Duodenal mucosa (tissue), 2 donors: ENCODE results near the gene LDLRAD3.

Experiments used
- H3K27ac ChIP-seq: one replicate; pipeline ENCODE4 v1.7.0; 2013; ENCODE audit warnings: low read depth, low read length
- H3K27me3 ChIP-seq, 2 donors: one replicate each; pipeline ENCODE4 v1.7.0; 2013; ENCODE audit warnings: low read length in 2 of 2, control low read depth in 1 of 2; ENCODE audit not compliant: insufficient read depth in 2 of 2, control insufficient read depth in 1 of 2
- H3K36me3 ChIP-seq, 2 donors: one replicate each; pipeline ENCODE4 v1.7.0; 2013; ENCODE audit warnings: low read length in 2 of 2, control low read depth in 1 of 2; ENCODE audit not compliant: insufficient read depth in 2 of 2, control insufficient read depth in 1 of 2
- H3K4me1 ChIP-seq, 2 donors: one replicate each; pipeline ENCODE4 v1.7.0; 2013; ENCODE audit warnings: low read length in 2 of 2, control low read depth in 1 of 2; ENCODE audit not compliant: insufficient read depth in 2 of 2, control insufficient read depth in 1 of 2
- H3K4me3 ChIP-seq, 2 donors: one replicate each; pipeline ENCODE4 v1.7.0; 2013; ENCODE audit warnings: low read length in 2 of 2, low read depth in 1 of 2
- H3K9ac ChIP-seq, 2 donors: one replicate each; pipeline ENCODE4 v1.7.0; 2013; ENCODE audit warnings: low read length in 2 of 2, low read depth in 1 of 2
- H3K9me3 ChIP-seq, 2 donors: one replicate each; pipeline ENCODE4 v1.7.0; 2013; ENCODE audit warnings: low read length in 2 of 2, control low read depth in 1 of 2; ENCODE audit not compliant: control insufficient read depth in 1 of 2

The LDLRAD3 gene

GRCh38 chr11:36000616-36001190, 56.8 kb downstream of the LDLRAD3 start:
- Histone ChIP-seq H3K4me1 (no peaks in the 10 kb centered on the region), H3K4me3 (no peak overlapping the region), H3K27me3 (no peaks in the 10 kb centered on the region), H3K36me3 (no peaks in the 10 kb centered on the region), H3K9me3 (peaks cover 5 to 13% of the 10 kb centered on the region in 2 donors), H3K9ac (no peak overlapping the region), H3K27ac (no peak overlapping the region)

- Histone ChIP-seq H3K27ac (no peak overlapping the region), H3K4me1 (no peaks in the 10 kb centered on the region), H3K4me3 (no peak overlapping the region), H3K9ac (no peak overlapping the region), H3K36me3 (no peaks in the 10 kb centered on the region), H3K27me3 (no peaks in the 10 kb centered on the region), H3K9me3 (peaks cover 5 to 13% of the 10 kb centered on the region in 2 donors)
These were observed 58.3 kb downstream of the LDLRAD3 start for GRCh38 chr11:36002196-36002595.

- H3K27ac ChIP-seq: no peak overlapping the region
- H3K4me3 ChIP-seq: no peak overlapping the region
- H3K4me1 ChIP-seq: no peaks in the 10 kb centered on the region
- H3K9ac ChIP-seq: no peak overlapping the region
- H3K36me3 ChIP-seq: no peaks in the 10 kb centered on the region
- no peaks in the 10 kb centered on the region for H3K27me3 ChIP-seq
- H3K9me3 ChIP-seq: peaks cover 5 to 13% of the 10 kb centered on the region in 2 donors
These were observed 58.9 kb downstream of the LDLRAD3 start for GRCh38 chr11:36002796-36003195.

- Histone ChIP-seq H3K27ac (no peak overlapping the region), H3K4me1 (no peaks in the 10 kb centered on the region), H3K9ac (no peak overlapping the region), H3K4me3 (no peak overlapping the region), H3K9me3 (peaks cover 5 to 13% of the 10 kb centered on the region in 2 donors), H3K36me3 (no peaks in the 10 kb centered on the region), H3K27me3 (no peaks in the 10 kb centered on the region)
These were observed 62.7 kb downstream of the LDLRAD3 start for GRCh38 chr11:36006556-36006955.

- peaks cover 5 to 13% of the 10 kb centered on the region in 2 donors for H3K9me3 ChIP-seq
- H3K36me3 ChIP-seq: no peaks in the 10 kb centered on the region
- no peak overlapping the region for H3K9ac ChIP-seq
- no peaks in the 10 kb centered on the region for H3K4me1 ChIP-seq
- H3K27me3 ChIP-seq: no peaks in the 10 kb centered on the region
- no peak overlapping the region for H3K4me3 ChIP-seq
- H3K27ac ChIP-seq: no peak overlapping the region
These were observed 63.3 kb downstream of the LDLRAD3 start for GRCh38 chr11:36007127-36007655.

GRCh38 chr11:36008584-36008983, 64.7 kb downstream of the LDLRAD3 start:
- Histone ChIP-seq H3K4me1 (no peaks in the 10 kb centered on the region), H3K4me3 (no peak overlapping the region), H3K27me3 (no peaks in the 10 kb centered on the region), H3K36me3 (no peaks in the 10 kb centered on the region), H3K9me3 (peaks cover 5 to 12% of the 10 kb centered on the region in 2 donors), H3K9ac (no peak overlapping the region), H3K27ac (no peak overlapping the region)

GRCh38 chr11:36009473-36009872, 65.6 kb downstream of the LDLRAD3 start:
- Histone ChIP-seq H3K36me3 (no peaks in the 10 kb centered on the region), H3K9me3 (peaks cover 2 to 4% of the 10 kb centered on the region in 2 donors), H3K9ac (no peak overlapping the region), H3K27ac (no peak overlapping the region), H3K4me1 (no peaks in the 10 kb centered on the region), H3K27me3 (no peaks in the 10 kb centered on the region), H3K4me3 (no peak overlapping the region)

GRCh38 chr11:36010010-36010740, 66.3 kb downstream of the LDLRAD3 start:
- Histone ChIP-seq H3K9ac (no peak overlapping the region), H3K36me3 (no peaks in the 10 kb centered on the region), H3K4me1 (no peaks in the 10 kb centered on the region), H3K4me3 (no peak overlapping the region), H3K9me3 (no peaks in the 10 kb centered on the region), H3K27me3 (no peaks in the 10 kb centered on the region), H3K27ac (no peak overlapping the region)

GRCh38 chr11:36011574-36011973, 67.7 kb downstream of the LDLRAD3 start:
- Histone ChIP-seq H3K27ac (no peak overlapping the region), H3K9ac (no peak overlapping the region), H3K4me3 (no peak overlapping the region), H3K4me1 (no peaks in the 10 kb centered on the region), H3K9me3 (no peaks in the 10 kb centered on the region), H3K36me3 (no peaks in the 10 kb centered on the region), H3K27me3 (no peaks in the 10 kb centered on the region)

GRCh38 chr11:36012455-36012854, 68.6 kb downstream of the LDLRAD3 start:
- no peak overlapping the region for H3K4me3 ChIP-seq
- H3K27ac ChIP-seq: no peak overlapping the region
- no peak overlapping the region for H3K9ac ChIP-seq
- no peaks in the 10 kb centered on the region for H3K4me1 ChIP-seq
- H3K27me3 ChIP-seq: no peaks in the 10 kb centered on the region
- H3K36me3 ChIP-seq: no peaks in the 10 kb centered on the region
- no peaks in the 10 kb centered on the region for H3K9me3 ChIP-seq
